HepG2 (cell line): ENCODE data around the gene RBBP5. TPM values are rescaled to one million over a fixed set of nuclear protein-coding genes. Genes with fewer than 3 reads are reported as not detected.

ENCODE experiments used
- ATAC-seq: fragments of 200-7000 bp; cut with Tn5 transposase; 3 replicates; pipeline ENCODE4 v1.9.1; 2020; ENCODE audit warnings: mild to moderate bottlenecking, moderate library complexity
- BruUV-seq: library from RNA; stranded (reverse); fragments of 400-500 nt; replicated peaks from 2 replicates; lab custom pipeline; 2021; lab: Mats Ljungman, UMichigan
- CTCF ChIA-PET: fragments of 300-600 bp; formaldehyde crosslinking; extraction: SDS; loops from one replicate; lab custom pipeline; 2021; ENCODE audit warnings: low total read pairs, inconsistent platforms, low intra/inter-chr PET ratio; lab: Yijun Ruan, JAX
- POLR2A ChIA-PET: fragments of 350-600 bp; sonication (Branson Sonifier 250); formaldehyde crosslinking; loops from one replicate; lab custom pipeline; 2020; ENCODE audit warnings: antibody characterized with exemption, inconsistent platforms; lab: Yijun Ruan, JAX
- DNase-seq: peaks from one replicate; pipeline ENCODE4 v3.0.0-alpha.2; 2015; ENCODE audit warnings: low spot score
- FAIRE-seq: peaks from 3 replicates; lab custom pipeline; 2011; peaks lifted over from hg19 to GRCh38; lab: Jason Lieb, UNC
- H2AFZ ChIP-seq: one replicate; pipeline ENCODE4 v1.6.1; 2011; ENCODE audit warnings: low read length, inconsistent platforms
- H3K27ac ChIP-seq: fragments of 300-600 bp; 3 replicates; pipeline ENCODE4 v1.8.0; 2011; ENCODE audit warnings: mixed run types, mild to moderate bottlenecking, mixed read lengths, low read length, inconsistent platforms; ENCODE audit not compliant: insufficient read depth; ENCODE audit errors: extremely low read length
- H3K27me3 ChIP-seq, 2 experiments: fragments of 200-600 bp in 1 of 2; 2 replicates in 1 of 2; 3 replicates in 1 of 2; pipeline versions ENCODE4 v1.6.0 to v1.8.0; 2011; ENCODE audit warnings: low read length in 2 of 2, mild to moderate bottlenecking in 2 of 2, moderate library complexity in 2 of 2, inconsistent platforms in 1 of 2; ENCODE audit not compliant: insufficient read depth in 2 of 2, control insufficient read depth in 1 of 2
- H3K36me3 ChIP-seq, 2 experiments: fragments of 200-600 bp in 1 of 2; replicated peaks in 1 of 2; 2 replicates in 1 of 2; 3 replicates in 1 of 2; pipeline versions ENCODE4 v1.5.1 to v1.8.0; 2011; ENCODE audit warnings: low read length in 2 of 2, inconsistent platforms in 1 of 2; ENCODE audit not compliant: insufficient read depth in 2 of 2, control insufficient read depth in 1 of 2
- H3K4me1 ChIP-seq: 2 replicates; pipeline ENCODE4 v1.5.1; 2012; ENCODE audit warnings: low read length, inconsistent platforms; ENCODE audit not compliant: insufficient read depth
- H3K4me2 ChIP-seq: 2 replicates; pipeline ENCODE4 v1.6.0; 2011; ENCODE audit warnings: low read depth, low read length, inconsistent platforms
- H3K4me3 ChIP-seq, 3 experiments: fragments of 200-600 bp in 1 of 3; sonication (generic), shearing (Covaris generic) in 1 of 3; replicated peaks in 1 of 3; 2 replicates each; pipeline ENCODE4 v1.5.1; 2011 to 2016; ENCODE audit warnings: low read length in 3 of 3, inconsistent platforms in 2 of 3, low read depth in 2 of 3, mild to moderate bottlenecking in 2 of 3, control low read depth in 1 of 3, mixed read lengths in 1 of 3; ENCODE audit not compliant: insufficient read depth in 1 of 3
- H3K79me2 ChIP-seq: one replicate; pipeline ENCODE4 v1.6.1; 2011; ENCODE audit warnings: low read length, inconsistent platforms; ENCODE audit not compliant: insufficient read depth
- H3K9ac ChIP-seq: 2 replicates; pipeline ENCODE4 v1.6.0; 2011; ENCODE audit warnings: mild to moderate bottlenecking, low read depth, low read length, inconsistent platforms; ENCODE audit not compliant: insufficient read depth
- H3K9me3 ChIP-seq: 2 replicates; pipeline ENCODE4 v1.5.1; 2012; ENCODE audit warnings: mild to moderate bottlenecking, low read length
- H4K20me1 ChIP-seq: 2 replicates; pipeline ENCODE4 v1.6.0; 2011; ENCODE audit warnings: inconsistent platforms, mild to moderate bottlenecking, low read length, moderate library complexity; ENCODE audit not compliant: insufficient read depth
- AHDC1 ChIP-seq: sonication (generic); formaldehyde crosslinking; IDR thresholded peaks from 2 replicates; pipeline ENCODE4 v1.5.1; 2020; ENCODE audit warnings: mild to moderate bottlenecking, missing genetic modification reagents, borderline replicate concordance
- CAMTA2 ChIP-seq: sonication (generic); formaldehyde crosslinking; IDR thresholded peaks from 2 replicates; pipeline ENCODE4 v1.4.0; 2020; ENCODE audit warnings: mild to moderate bottlenecking, missing genetic modification reagents, borderline replicate concordance
- CREB1 ChIP-seq, 2 experiments: fragments of 450-650 bp in 1 of 2; IDR thresholded peaks; 2 replicates each; pipeline ENCODE4 v1.6.1; 2016 to 2017; ENCODE audit warnings: control low read depth in 1 of 2, mild to moderate bottlenecking in 1 of 2, missing compliant biosample characterization in 1 of 2, missing genetic modification characterization in 1 of 2
- ELF3 ChIP-seq: IDR thresholded peaks from 2 replicates; pipeline ENCODE4 v1.6.1; 2016; ENCODE audit warnings: missing genetic modification reagents, missing compliant biosample characterization
- HOXA9 ChIP-seq: sonication (generic); formaldehyde crosslinking; IDR thresholded peaks from 2 replicates; pipeline ENCODE4 v1.8.1; 2022; ENCODE audit warnings: missing genetic modification reagents, mild to moderate bottlenecking, moderate library complexity, borderline replicate concordance
- MED1 ChIP-seq: sonication (generic); formaldehyde crosslinking; IDR thresholded peaks from 2 replicates; pipeline ENCODE4 v1.4.0; 2020; ENCODE audit warnings: missing genetic modification reagents
- NFKBIZ ChIP-seq: IDR thresholded peaks from 2 replicates; pipeline ENCODE4 v1.6.1; 2018; ENCODE audit warnings: missing genetic modification reagents, missing compliant biosample characterization
- SALL1 ChIP-seq: sonication (generic); formaldehyde crosslinking; IDR thresholded peaks from 2 replicates; pipeline ENCODE4 v1.8.0; 2022; ENCODE audit warnings: mild to moderate bottlenecking, missing genetic modification reagents
- SRSF9 ChIP-seq: fragments of 200-400 bp; formaldehyde crosslinking; IDR thresholded peaks from 2 replicates; pipeline ENCODE4 v1.6.1; 2018; ENCODE audit warnings: borderline replicate concordance, mild to moderate bottlenecking, low read depth, low read length; ENCODE audit not compliant: insufficient read depth, poor library complexity, severe bottlenecking
- U2AF1 ChIP-seq: fragments of 200-400 bp; formaldehyde crosslinking; optimal IDR thresholded peaks from 2 replicates; pipeline ENCODE3; 2017; ENCODE audit warnings: mild to moderate bottlenecking, low read depth, low read length
- YY1 ChIP-seq: IDR thresholded peaks from 2 replicates; pipeline ENCODE4 v1.6.1; 2011; ENCODE audit warnings: low read length, low read depth, moderate library complexity, mild to moderate bottlenecking; ENCODE audit not compliant: insufficient read depth, insufficient replicate concordance
- ZBTB34 ChIP-seq: sonication (generic); formaldehyde crosslinking; IDR thresholded peaks from 2 replicates; pipeline ENCODE4 v1.8.0; 2022; ENCODE audit warnings: mild to moderate bottlenecking, missing genetic modification reagents
- ZBTB38 ChIP-seq: sonication (generic); formaldehyde crosslinking; IDR thresholded peaks from 2 replicates; pipeline ENCODE4 v1.5.1; 2020; ENCODE audit warnings: mild to moderate bottlenecking, missing genetic modification reagents
- ZNF138 ChIP-seq: sonication (generic); formaldehyde crosslinking; IDR thresholded peaks from 2 replicates; pipeline ENCODE4 v1.5.0; 2020; ENCODE audit warnings: mild to moderate bottlenecking, low read depth, missing genetic modification reagents
- ZNF207 ChIP-seq: fragments of 450-650 bp; IDR thresholded peaks from 2 replicates; pipeline ENCODE4 v1.6.1; 2016; ENCODE audit warnings: antibody characterized with exemption, borderline replicate concordance
- ZNF670 ChIP-seq: sonication (generic); formaldehyde crosslinking; IDR thresholded peaks from 2 replicates; pipeline ENCODE4 v1.8.0; 2022; ENCODE audit warnings: mild to moderate bottlenecking, missing genetic modification reagents, borderline replicate concordance
- WGBS: methylation state at CpG from one replicate; pipeline ENCODE4 v1.1.6; 2017; ENCODE audit warnings: low lambda C conversion rate; 5-methylcytosine and 5-hydroxymethylcytosine counted together
- in situ Hi-C: cut with HindIII; loops from 2 replicates; pipeline ENCODE4 v1.10.0; 2017; ENCODE audit warnings: low pct_unique_long_range_greater_than_20kb; ENCODE audit not compliant: extremely low pct_ligation_motif_present
- intact Hi-C: fragments of 100-400 bp; cut with micrococcal nuclease; formaldehyde crosslinking; loops from one replicate; pipeline ENCODE4 v1.10.0; 2022; ENCODE audit not compliant: unreplicated experiment
- polyA plus RNA-seq, 8 experiments: library from polyadenylated mRNA; depleted of rRNA in 3 of 8; stranded (reverse) in 7 of 8; unstranded in 1 of 8; fragments of >200 nt; fragmentation: Illumina TruSeq in 4 of 8; extraction: Trizol in 4 of 8; gene quantifications; 2 replicates each; pipeline versions ENCODE4 v1.2.1 to v1.2.3, GENCODE V29; 2011 to 2016; ENCODE audit warnings: low read depth in 4 of 8, missing spikeins in 1 of 8, mixed read lengths in 1 of 8; ENCODE audit not compliant: insufficient read depth in 1 of 8
- total RNA-seq, 5 experiments: library from RNA; depleted of rRNA; stranded (reverse); fragments of >200 nt; fragmentation: Illumina TruSeq; extraction: Trizol; gene quantifications; 2 replicates each; pipeline ENCODE4 v1.2.3, GENCODE V29; 2016; ENCODE audit warnings: low read depth in 1 of 5

RBBP5 gene
- total and polyA plus RNA-seq, 2 of the 13 experiments (the other 11 are each of a cell fraction or from before 2014, with no cell fraction given), result 6.6 to 17.1 TPM

- no peak for TF ChIP-seq YY1
- no peak for TF ChIP-seq ZNF207
- no peak for TF ChIP-seq ELF3 (CRISPR knock-in tag)
- no peak for TF ChIP-seq ZBTB34 (CRISPR knock-in tag)
- TF ChIP-seq CREB1 (IDR thresholded peaks at IDR 0.05), result no peak
- no peak for TF ChIP-seq CREB1 (CRISPR knock-in tag; IDR thresholded peaks at IDR 0.05)
- no peak for TF ChIP-seq SALL1
- TF ChIP-seq HOXA9 (CRISPR knock-in tag), result no peak
- TF ChIP-seq NFKBIZ, result no peak
- TF ChIP-seq MED1 (CRISPR knock-in tag), result no peak
Measured at GRCh38 chr1:205150651-205151428, 29.1 kb upstream of the RBBP5 start (continued).

GRCh38 chr1:205147191-205147835 lies 25.5 kb upstream of the RBBP5 start:
- ChIA-PET CTCF (no interaction called here), POLR2A (no interaction called here)
- Histone ChIP-seq H3K9me3 (no peaks in the 10 kb centered on the region), H3K4me3 (no peak overlapping the region), H3K4me1 (peaks cover 14% of the 10 kb centered on the region), H3K4me2 (no peak overlapping the region), H3K9ac (no peak overlapping the region), H4K20me1 (no peaks in the 10 kb centered on the region), H3K79me2 (no peaks in the 10 kb centered on the region), H3K27me3 (no peaks in the 10 kb centered on the region), H3K36me3 (peaks cover 2 to 13% of the 10 kb centered on the region in 2 experiments; a peak in 4 of 5 replicates), H2AFZ (no peak overlapping the region), H3K27ac (no peak overlapping the region)
- DNase-seq (no peak), ATAC-seq (no peak), FAIRE-seq (no peak)
- 90% methylated on average over 6 of the region's 6 CpGs for WGBS
- in situ Hi-C loops, result no loop called here
- intact Hi-C loops, result no loop called here
- no TSS peak for BruUV-seq
- TF ChIP-seq ZNF138 (CRISPR knock-in tag) (no peak), SRSF9 (no peak), U2AF1 (no peak), CAMTA2 (CRISPR knock-in tag) (no peak), AHDC1 (CRISPR knock-in tag) (no peak), ZNF670 (CRISPR knock-in tag) (no peak), ZBTB38 (CRISPR knock-in tag) (no peak)
